Type B pancreatic cell (in vitro differentiated cells): Measurements from ENCODE around the gene RPS6KL1. TPM values are rescaled to one million over a fixed set of nuclear protein-coding genes. Genes with fewer than 3 reads are reported as not detected.

Experiments
- DNase-seq: peaks from one replicate; pipeline ENCODE4 v3.0.0; 2021; ENCODE audit warnings: mixed read lengths; ENCODE audit not compliant: unreplicated experiment; ENCODE audit errors: extremely low spot score
- H3K27ac Mint-ChIP-seq: 2 replicates; pipeline ENCODE4 v1.8.0; 2021; ENCODE audit warnings: mild to moderate bottlenecking, mixed read lengths
- H3K27me3 Mint-ChIP-seq: 2 replicates; pipeline ENCODE4 v1.8.0; 2021; ENCODE audit warnings: mixed read lengths
- H3K36me3 Mint-ChIP-seq: 2 replicates; pipeline ENCODE4 v1.8.0; 2021; ENCODE audit warnings: mixed read lengths
- H3K4me1 Mint-ChIP-seq: one replicate; pipeline ENCODE4 v1.8.0; 2021; ENCODE audit warnings: mixed read lengths; ENCODE audit not compliant: unreplicated experiment
- H3K4me3 Mint-ChIP-seq: 2 replicates; pipeline ENCODE4 v1.8.0; 2021; ENCODE audit warnings: mild to moderate bottlenecking, mixed read lengths
- H3K9me3 Mint-ChIP-seq: 2 replicates; pipeline ENCODE4 v1.8.0; 2021; ENCODE audit warnings: mixed read lengths
- CTCF ChIP-seq: fragments of 200-600 bp; sonication (generic); conservative IDR thresholded peaks from 2 replicates; pipeline ENCODE4 v1.5.0; 2021; ENCODE audit warnings: antibody characterized with exemption, mild to moderate bottlenecking
- total RNA-seq: library from RNA; stranded (reverse); gene quantifications from 2 replicates; pipeline ENCODE4 v1.2.1, GENCODE V29; 2021; ENCODE audit warnings: low replicate concordance

The RPS6KL1 gene
- total RNA-seq, 1 donor from 2014 or later = 7.5 TPM

- peak overlapping the region; percentile 68 for H3K4me3 Mint-ChIP-seq
- DNase-seq = no peak
Measured at GRCh38 chr14:74950795-74951442, 27.9 kb upstream of the RPS6KL1 start.

GRCh38 chr14:74949859-74950573, 27.0 kb upstream of the RPS6KL1 start:
- Mint-ChIP-seq H3K4me1 (peaks cover 40% of the 10 kb centered on the region), H3K36me3 (peaks cover 5% of the 10 kb centered on the region), H3K9me3 (no peaks in the 10 kb centered on the region), H3K4me3 (peak overlapping the region; percentile 53), H3K27me3 (no peaks in the 10 kb centered on the region), H3K27ac (peak overlapping the region; percentile 79)
- no peak for DNase-seq
- no peak for TF ChIP-seq CTCF

More at GRCh38 chr14:74950795-74951442, 27.9 kb upstream of the RPS6KL1 start:
- Mint-ChIP-seq H3K4me1 (peaks cover 40% of the 10 kb centered on the region), H3K27ac (peak overlapping the region; percentile 79), H3K36me3 (peaks cover 5% of the 10 kb centered on the region), H3K27me3 (no peaks in the 10 kb centered on the region), H3K9me3 (no peaks in the 10 kb centered on the region)
- TF ChIP-seq CTCF = no peak

GRCh38 chr14:74949191-74949601, 26.1 kb upstream of the RPS6KL1 start:
- Mint-ChIP-seq H3K9me3 (no peaks in the 10 kb centered on the region), H3K27me3 (no peaks in the 10 kb centered on the region), H3K36me3 (peaks cover 5% of the 10 kb centered on the region), H3K27ac (no peak overlapping the region), H3K4me1 (peaks cover 40% of the 10 kb centered on the region), H3K4me3 (no peak overlapping the region)
- no peak for TF ChIP-seq CTCF
- no peak for DNase-seq

GRCh38 chr14:74948228-74949175, 25.4 kb upstream of the RPS6KL1 start:
- TF ChIP-seq CTCF = no peak
- H3K9me3 Mint-ChIP-seq = no peaks in the 10 kb centered on the region
- H3K27me3 Mint-ChIP-seq = no peaks in the 10 kb centered on the region
- H3K4me3 Mint-ChIP-seq = no peak overlapping the region
- no peak overlapping the region for H3K27ac Mint-ChIP-seq
- H3K36me3 Mint-ChIP-seq = peaks cover 5% of the 10 kb centered on the region
- no peak for DNase-seq
- H3K4me1 Mint-ChIP-seq = peaks cover 37% of the 10 kb centered on the region

GRCh38 chr14:74947353-74948227, 24.5 kb upstream of the RPS6KL1 start:
- peaks cover 27% of the 10 kb centered on the region for H3K4me1 Mint-ChIP-seq
- TF ChIP-seq CTCF = no peak
- no peaks in the 10 kb centered on the region for H3K27me3 Mint-ChIP-seq
- no peak overlapping the region for H3K27ac Mint-ChIP-seq
- H3K4me3 Mint-ChIP-seq = no peak overlapping the region
- H3K9me3 Mint-ChIP-seq = no peaks in the 10 kb centered on the region
- H3K36me3 Mint-ChIP-seq = peaks cover 5% of the 10 kb centered on the region
- no peak for DNase-seq
